ENCODE results near the gene TOX2.

GRCh38 chr20:44026647-44027342 lies 112.1 kb downstream of the TOX2 start:
- TF ChIP-seq POLR2A (IDR thresholded peaks at IDR 0.05), result no peak
- TF ChIP-seq, protein P1, sequence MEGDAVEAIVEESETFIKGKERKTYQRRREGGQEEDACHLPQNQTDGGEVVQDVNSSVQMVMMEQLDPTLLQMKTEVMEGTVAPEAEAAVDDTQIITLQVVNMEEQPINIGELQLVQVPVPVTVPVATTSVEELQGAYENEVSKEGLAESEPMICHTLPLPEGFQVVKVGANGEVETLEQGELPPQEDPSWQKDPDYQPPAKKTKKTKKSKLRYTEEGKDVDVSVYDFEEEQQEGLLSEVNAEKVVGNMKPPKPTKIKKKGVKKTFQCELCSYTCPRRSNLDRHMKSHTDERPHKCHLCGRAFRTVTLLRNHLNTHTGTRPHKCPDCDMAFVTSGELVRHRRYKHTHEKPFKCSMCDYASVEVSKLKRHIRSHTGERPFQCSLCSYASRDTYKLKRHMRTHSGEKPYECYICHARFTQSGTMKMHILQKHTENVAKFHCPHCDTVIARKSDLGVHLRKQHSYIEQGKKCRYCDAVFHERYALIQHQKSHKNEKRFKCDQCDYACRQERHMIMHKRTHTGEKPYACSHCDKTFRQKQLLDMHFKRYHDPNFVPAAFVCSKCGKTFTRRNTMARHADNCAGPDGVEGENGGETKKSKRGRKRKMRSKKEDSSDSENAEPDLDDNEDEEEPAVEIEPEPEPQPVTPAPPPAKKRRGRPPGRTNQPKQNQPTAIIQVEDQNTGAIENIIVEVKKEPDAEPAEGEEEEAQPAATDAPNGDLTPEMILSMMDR (IDR thresholded peaks at IDR 0.05), result no peak

Measured in thyroid gland (tissue), 4 donors.